Stimulated activated CD4-positive, alpha-beta T cell treated with anti-CD3 and anti-CD28 coated beads, Interleukin-2, amount 100 ng/mL, for 48 hours (primary cell): Measurements from ENCODE around the gene MYO5B.

ENCODE experiments used
- DNase-seq, 2 donors: peaks; one replicate each; pipeline ENCODE4 v3.0.0-alpha.2; 2020

The MYO5B gene

DNA sequence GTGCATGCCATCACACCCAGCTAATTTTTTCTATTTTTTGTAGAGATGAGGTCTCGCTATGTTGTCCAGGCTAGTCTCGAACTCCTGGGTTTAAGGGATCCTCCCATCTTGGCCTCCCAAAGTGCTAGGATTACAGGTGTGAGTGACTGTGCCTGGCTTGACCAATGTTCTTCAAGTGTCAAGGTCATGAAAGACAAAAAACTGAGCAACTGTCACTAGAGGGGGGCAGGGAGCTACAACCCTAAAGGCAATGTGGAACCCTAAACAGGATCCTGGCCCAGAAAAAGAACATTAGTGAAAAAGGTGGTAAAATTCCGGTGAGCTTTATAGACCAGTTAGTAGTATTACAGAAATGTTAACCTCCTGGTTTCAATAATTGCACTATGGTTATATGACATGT is 7.3 kb downstream of the MYO5B start:
- no peak for DNase-seq

DNA sequence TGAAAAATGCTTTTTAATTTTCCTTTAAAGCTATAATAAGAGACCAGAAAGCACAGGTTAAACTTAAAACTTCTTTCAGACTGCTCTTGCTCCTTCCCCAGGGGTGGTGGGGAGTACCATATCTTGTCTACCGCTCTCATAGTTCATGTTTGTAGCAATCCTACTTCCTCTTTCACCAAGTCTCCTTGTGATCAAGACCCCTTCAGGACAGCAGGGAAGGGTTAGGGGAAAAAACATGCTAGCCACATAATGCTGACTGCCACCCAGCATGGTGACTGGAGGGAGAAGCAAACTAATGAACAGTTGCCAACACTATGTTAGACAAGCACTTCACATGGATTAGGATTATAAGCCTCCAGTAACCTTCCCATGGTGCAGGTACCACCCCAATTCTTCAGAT is 8.6 kb downstream of the MYO5B start:
- DNase-seq, result no peak

- DNase-seq, result no peak
Observed at GRCh38 chr18:50183556-50183955, 11.4 kb downstream of the MYO5B start.

DNA sequence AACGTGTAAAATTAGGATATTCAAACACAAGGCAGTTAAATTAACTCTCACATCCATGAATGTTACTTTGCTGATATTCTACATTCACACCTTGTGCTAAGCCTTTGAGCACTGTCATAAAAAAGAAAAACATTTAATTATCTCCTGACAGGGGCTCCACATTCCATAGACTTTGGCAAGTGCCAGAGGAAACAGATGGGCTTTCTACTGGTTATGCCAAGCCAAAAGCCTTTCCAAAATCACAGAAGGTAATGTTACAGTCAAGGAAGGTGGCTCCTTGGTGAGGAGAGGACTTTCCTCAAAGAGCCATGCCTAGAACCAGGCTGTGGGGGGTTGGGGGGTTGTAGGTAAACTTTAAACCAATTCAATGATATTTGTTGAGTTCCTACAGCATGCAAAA is 12.4 kb downstream of the MYO5B start:
- DNase-seq, result no peak

- no peak for DNase-seq
Observed at GRCh38 chr18:50181590-50181989, 13.4 kb downstream of the MYO5B start.

DNA sequence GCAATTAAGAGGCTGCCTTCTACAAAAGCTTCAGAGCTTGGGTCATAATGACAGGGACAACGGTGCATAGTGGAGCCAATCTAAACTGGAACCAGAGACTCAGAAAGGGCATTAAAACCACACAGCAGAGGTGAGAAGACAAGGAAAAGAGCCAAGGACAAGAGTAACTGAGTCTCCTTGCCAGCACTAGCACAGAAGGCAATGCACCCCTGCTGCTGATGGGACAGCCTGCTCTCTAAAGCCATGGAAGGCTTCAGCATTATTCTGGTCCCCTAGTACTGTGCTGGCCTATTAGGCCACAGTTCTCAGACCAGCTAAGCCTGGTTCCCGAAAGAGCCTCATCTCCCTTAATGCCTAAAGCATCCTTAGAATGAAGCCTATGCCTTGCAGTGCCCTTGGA is 15.5 kb downstream of the MYO5B start:
- no peak for DNase-seq

GRCh38 chr18:50177294-50177992 is 17.5 kb downstream of the MYO5B start:
- DNase-seq, result no peak

GRCh38 chr18:50172367-50172766 is 22.6 kb downstream of the MYO5B start:
- no peak for DNase-seq

DNA sequence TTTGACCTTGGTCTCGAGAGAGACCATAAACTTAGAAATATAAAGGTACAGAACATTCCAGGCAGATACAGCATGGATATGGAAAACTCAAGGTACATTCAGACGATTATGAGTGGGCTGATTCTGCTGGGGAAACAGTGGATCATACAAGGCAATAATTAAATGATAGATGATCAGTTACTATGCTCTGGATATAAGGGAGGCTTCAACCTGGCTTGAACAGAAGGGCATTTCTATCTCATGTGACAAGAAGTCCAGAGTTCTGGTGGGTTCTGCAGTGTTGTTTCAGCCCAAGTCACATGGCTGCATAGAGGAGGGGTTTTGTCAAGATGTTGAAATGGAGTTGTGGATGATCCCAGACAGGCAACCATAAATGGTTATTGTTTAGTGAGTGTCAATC is 23.5 kb downstream of the MYO5B start:
- DNase-seq, result no peak

GRCh38 chr18:50170004-50170403 is 24.9 kb downstream of the MYO5B start:
- DNase-seq, result no peak

- DNase-seq, result no peak
Observed at GRCh38 chr18:50169149-50169548, 25.8 kb downstream of the MYO5B start.

DNA sequence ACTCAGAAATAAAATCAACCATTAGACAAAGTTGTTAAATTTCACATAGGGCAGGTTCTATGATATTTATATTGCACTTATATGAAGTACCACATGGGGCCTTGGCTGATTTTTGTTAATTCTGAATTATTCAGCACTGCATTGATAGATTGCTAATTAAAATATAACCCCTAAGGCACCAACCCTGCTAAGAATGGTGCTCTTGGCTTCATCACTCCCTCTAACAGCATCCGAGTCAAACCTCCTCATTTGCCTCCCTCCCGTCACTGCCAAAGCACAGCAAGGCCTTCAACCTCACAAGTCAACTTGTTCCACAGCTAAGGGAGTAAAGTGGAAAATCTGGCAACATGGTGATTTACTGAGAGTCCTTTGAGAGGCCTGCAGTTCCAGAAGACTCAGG is 27.0 kb downstream of the MYO5B start:
- no peak for DNase-seq

DNA sequence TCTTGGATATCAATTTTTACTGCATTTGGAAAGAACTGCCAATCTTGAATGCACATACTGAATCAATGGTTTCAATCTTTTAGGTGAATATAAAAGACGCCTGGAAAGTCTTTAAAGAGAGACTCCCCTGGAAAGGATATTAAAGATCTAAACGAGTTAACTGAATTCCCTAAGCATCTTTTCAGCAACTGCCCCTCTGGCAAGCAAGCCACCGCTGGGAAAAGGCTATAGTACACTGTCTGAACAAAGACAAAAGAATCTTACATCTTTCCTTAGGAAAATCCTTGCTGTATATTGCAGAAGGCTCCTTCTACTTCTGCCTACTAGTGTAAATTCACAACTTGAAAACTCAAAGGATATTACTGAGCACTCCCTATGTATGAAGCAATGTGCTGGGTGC is 28.0 kb downstream of the MYO5B start:
- DNase-seq, result no peak

DNA sequence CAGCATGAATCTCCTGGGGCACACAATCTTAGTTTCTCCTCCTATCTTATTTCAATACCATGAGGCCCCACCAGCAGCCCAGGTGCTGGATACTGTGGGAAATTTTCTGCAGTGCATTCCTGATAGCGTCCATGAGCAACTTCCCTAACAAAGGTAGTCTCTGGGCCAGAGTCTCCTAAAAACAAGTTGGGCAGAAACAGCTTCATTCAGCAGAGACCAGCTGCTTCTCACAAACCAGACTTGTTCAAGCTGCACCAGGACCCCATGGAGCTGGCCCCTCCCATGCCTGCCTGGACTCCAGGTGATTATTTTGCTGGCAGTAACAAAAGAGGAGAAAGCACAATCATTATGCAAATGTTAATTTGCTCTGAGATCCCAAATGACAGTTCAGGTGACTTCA is 31.4 kb downstream of the MYO5B start:
- DNase-seq, result no peak

- no peak for DNase-seq
Observed at GRCh38 chr18:50162486-50163304, 32.3 kb downstream of the MYO5B start.

GRCh38 chr18:50161597-50162205 is 33.2 kb downstream of the MYO5B start:
- DNase-seq, result no peak

GRCh38 chr18:50159654-50160046 is 35.3 kb downstream of the MYO5B start:
- DNase-seq, result no peak

DNA sequence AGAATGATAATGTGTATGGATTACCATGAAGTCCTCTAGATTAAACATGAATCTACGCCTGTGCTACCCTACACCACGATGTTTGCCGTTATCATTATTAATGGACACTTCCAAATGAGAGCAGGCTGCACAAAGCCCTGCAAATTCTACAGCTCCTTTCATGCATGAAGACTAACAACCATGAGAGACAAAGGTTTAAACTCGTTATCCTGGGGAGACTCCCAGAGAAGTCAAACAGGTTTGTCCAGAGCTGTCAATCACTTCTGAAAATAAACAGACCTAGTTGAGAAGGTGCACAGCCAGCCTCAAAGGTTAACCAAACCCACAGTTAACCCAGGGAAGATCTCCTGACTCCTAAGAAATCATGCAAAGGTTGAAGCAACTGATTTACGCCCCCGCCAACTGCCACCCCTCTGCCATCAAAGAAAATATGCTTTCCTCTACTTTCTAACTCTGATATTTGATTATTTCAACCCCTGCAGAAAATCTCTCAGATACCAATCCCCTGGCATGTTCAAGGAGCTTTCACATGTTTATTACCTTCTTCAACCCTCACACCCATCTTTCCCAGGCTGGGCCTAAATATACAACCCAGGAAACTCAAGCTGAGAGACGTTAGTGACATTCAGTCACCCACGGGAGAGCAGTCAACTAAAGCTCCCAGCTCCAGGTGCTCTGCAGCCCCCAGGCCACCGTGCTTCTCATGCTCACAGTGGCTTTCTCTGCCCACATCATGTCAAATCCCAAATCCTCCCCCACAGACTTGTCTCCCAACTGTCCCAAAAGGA is 35.9 kb downstream of the MYO5B start:
- no peak for DNase-seq

- no peak for DNase-seq
Observed at GRCh38 chr18:50155406-50155805, 39.5 kb downstream of the MYO5B start.

- DNase-seq, result no peak
Observed at GRCh38 chr18:50154420-50154819, 40.5 kb downstream of the MYO5B start.

GRCh38 chr18:50152900-50153299 is 42.0 kb downstream of the MYO5B start:
- DNase-seq, result no peak

- DNase-seq, result no peak
Observed at GRCh38 chr18:50151926-50152325, 43.0 kb downstream of the MYO5B start.

DNA sequence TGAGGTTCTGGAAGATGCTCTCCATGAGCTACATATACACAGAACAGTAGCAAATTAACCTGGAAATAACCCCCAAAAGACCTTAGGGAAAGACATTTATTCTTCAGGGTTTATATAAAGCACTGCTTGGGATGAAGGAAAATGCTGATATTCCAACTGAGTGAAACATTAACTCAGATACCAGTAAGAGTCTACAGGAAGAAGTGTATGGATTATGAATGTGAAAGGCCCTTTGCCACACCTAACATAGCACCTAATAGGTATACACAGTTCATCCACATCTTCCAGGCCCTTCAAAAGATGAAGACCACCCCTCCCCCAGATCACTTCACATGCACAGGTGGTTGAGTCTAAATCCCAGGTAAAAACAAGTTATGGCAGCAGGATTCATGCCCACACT is 50.4 kb downstream of the MYO5B start:
- no peak for DNase-seq
